A204.1 (cell line): ENCODE data around the gene CMPK2.
A peak's percentile ranks its signal among the peaks of the same experiment; 100 is the strongest.

ENCODE experiments used
- FAIRE-seq: peaks from 2 replicates; lab custom pipeline; 2012; peaks lifted over from hg19 to GRCh38; lab: Jason Lieb, UNC

The CMPK2 gene

DNA sequence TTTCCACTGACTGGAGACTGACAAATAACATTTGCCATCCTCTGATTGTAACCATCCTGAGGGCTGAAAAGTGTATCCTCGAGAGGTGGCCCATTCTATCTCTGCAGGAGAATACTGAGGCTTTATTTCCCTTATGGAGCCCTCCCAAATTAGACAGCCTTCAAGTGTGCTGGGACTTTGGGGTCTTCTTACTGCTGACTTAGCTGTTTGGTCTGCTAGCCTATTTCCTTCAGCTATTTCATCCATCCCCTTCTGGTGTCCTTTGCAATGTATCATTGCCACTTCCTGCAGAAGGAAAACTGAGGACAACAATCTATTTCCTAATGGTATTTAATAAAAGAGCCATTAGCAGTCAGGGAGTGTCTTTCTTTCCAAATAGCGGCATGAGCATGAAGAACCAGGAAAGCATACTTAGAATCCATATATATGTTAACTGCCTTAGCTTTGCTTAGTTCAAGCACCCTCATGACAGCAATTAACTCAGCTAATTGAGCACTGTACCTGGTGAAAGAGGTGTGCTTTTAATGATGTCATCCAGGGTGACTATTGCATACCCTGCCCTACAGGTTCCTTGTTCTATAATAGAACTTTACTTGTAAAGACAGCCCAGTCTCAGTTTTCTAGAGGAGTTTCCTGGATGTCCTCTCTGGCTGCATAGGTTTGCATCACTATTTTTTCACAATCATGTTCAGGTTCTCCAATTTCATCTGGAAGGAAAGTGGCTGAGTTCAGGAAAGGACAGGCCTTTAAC lies 24.0 kb downstream of the CMPK2 start:
- FAIRE-seq = no peak

DNA sequence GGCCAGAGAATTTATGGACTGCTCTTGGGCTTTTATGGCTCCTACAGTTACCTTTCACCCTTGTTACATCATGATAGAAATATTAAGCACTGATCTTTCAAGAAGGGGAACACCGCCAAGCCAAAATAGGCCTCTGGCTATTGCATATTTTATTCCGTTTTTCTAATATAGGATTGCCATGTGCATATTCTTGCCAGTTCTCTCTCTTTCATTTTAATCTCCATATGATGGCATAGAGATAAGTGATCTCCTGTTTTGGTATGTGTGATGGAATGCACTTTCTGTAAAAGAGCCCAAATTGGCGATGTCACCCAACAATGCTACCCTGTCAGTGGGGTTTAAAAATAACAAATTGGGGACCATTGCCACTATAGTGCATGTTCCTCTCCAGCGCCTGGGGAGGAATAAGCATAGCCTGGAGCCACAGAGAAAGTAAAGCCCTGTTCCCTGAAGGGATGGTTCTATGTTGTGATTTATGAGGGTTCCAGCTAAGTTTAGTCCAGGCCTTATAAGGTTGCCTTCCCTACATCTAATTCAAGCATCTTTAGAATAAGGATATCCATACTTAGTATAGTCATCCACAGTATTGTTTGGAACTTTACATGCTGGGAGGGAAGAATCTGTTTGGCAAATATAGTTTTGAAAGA lies 26.9 kb downstream of the CMPK2 start:
- FAIRE-seq = no peak

DNA sequence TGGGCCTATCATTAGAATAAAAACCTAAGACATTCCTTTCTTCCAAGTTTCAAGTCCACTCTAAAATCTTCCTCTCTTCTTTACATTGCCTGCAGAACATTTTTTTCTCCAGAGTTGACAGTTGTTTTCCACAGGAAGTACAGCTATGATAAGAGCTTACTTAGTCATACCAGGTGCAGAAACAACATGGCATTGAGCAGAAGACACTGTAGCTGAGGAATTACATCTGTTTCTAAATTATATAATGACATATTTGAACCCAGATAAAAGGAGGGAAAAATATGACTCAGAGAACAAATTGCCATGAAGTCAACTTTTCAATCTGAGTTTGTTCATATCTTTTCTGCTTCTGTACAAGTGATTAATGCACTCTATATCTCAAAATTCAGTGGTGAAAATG lies 30.2 kb downstream of the CMPK2 start:
- FAIRE-seq = no peak

DNA sequence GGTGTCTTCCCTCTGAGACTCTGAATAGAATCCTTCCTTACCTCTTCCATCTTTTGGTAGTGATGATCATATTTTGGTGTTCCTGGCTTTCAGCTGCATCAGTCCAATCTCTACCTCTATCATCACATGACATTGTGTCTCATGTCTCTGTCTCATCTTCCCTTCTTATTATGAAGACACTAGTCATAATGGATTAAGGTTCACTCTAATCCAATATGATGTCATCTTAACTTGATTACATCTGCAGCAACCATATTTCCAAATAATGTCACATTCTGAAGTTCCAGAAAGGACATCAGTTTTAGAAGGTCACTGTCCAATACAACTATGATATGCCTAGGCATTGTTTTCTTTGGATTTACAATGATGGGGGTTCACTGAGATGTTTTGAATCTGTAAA lies 31.5 kb downstream of the CMPK2 start:
- no peak for FAIRE-seq

DNA sequence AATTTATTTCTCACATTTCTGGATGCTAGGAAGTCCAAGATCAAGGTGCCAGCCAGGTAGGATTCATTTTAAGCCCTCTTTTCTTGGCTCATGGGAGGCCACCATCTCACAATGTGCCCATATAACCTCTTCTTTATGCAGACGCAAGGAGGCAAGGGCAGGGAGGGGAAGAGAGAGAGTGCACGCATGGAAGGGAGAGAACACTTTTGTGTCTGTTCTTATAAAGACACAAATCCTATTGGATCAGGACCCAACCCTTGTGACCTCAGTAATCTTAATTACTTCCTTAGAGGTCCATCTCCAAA lies 32.5 kb downstream of the CMPK2 start:
- FAIRE-seq = no peak

DNA sequence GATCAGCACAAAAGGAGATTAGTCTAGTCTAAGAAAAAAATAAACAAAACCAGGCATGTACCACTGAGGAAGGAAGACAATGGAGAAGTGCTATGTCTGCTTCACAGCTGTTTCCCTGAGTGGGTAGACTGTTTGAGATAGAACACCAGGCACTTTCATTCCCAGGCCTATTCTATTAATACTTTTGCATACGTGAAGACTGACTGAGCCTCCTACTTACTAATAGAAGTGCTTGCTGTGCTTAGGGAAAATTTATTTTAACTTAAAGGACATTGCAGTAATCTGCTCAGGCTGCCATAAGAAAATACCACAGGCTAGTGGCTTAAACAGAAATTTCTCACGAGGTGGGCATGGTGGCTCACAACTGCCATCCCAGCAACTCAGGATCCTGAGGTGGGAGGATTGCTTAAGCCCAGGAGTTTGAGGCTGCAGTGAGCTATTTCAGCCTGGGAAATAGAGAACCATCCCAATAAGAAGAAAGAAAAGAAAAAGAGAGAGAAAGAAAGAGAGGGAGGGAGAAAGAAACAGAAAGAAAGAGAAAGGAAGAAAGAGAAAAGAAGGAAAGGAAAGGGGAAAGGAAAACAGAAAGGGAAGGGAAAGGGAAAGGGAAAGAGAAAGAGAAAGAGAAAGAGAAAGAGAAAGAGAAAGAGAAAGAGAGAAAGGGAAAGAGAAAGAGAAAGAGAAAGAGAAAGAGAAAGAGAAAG lies 33.0 kb downstream of the CMPK2 start:
- FAIRE-seq = no peak

DNA sequence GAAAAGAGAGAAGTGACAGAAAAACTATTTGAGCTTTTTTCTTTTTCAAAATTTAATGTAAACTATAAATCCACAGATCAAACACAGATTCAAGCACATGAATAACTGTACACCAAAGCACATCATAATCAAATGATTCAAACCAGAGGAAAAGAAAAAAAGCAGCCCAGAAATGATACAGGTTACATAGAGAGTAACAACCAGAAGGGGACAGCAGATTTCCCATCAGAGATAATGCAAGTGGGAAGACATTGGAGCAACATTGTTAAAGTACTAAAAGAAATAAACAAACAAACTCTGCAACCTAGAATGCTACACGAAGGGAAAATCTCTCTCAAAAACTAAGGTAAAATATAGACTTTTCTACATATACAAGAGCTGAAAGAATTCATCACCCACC lies 34.5 kb downstream of the CMPK2 start:
- FAIRE-seq = no peak

DNA sequence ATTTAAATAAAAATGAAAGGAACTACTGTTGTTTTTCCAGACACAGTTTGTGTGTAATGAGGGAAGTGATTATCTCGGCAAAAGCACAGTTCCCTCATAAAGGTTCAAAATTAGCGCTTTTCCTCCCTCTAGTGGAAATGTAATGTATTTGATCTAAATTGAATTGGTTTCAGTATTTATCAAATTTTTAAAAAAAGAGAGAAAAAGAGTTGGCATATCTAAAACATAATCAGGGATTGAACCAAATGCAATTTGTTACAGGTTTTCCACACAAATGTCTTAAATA lies 37.5 kb downstream of the CMPK2 start:
- FAIRE-seq = peak; percentile 85

DNA sequence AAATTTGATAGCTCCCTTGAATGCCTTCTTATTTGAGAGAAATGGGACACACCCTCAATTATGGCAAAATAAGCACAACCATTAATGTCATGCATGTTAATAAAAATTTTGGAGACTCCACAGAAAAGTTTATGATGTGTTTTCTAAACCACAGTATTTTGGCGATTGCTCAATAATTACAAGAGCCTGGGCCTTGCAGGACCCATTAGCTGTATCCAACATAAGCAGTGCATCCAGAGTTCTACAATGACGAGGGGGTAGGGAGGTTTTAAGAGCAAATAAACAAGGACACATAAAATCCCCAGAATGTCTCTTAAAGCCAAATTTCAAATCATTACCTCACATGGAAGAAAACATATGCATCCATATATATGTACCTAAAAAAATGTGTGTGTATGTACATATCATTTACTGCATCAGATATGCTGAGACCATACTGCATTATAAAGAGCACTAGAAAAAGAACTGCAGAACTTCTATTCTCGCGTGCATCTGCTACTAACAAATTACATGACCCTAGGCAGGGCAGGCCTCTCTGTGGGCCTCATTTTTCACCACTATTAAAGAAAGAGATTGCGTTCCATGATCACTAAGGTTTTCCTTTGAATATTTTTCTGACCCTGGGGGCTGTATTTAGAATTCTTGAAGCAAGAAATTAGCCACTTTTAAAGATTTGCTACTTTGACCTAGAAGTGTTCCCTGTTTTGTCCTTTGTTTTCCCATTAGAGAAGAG lies 38.0 kb downstream of the CMPK2 start:
- FAIRE-seq = no peak

DNA sequence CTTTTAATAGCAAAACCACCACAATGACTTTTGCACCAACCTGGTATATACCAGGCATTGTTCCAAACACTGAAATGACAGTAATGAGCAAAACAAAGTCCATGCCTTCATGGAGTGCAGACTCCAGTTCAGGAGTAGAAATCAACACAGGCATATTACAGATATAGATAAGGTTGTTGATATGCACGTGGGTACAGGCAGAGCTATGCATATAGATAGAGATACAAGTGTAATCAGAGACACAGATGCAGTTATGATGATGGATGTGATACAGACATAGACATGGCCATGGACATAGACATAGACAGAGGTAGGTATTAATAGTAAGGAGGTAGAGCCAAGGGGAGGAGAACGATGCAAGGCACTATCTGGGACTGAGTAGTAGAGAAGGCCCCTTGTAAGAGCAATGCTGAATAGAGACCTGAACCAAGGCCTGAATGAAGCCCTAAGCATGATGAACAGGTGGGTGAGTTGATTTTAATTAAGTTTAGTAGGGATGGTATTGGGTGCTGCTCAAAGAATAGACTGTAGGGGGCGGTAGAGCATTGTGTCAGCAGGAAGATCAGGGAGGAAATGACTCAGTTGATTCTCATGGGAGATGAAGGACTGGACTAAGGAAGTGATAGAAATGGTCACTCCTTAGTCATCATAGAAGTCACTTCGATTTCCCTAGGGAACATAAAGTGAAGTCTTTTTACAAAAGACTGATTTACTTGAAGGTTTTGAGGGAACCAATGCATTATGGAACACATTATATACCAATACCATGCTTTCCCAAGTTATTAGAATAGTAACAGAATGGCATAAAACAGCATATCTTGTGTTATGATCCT lies 39.4 kb downstream of the CMPK2 start:
- FAIRE-seq = no peak

DNA sequence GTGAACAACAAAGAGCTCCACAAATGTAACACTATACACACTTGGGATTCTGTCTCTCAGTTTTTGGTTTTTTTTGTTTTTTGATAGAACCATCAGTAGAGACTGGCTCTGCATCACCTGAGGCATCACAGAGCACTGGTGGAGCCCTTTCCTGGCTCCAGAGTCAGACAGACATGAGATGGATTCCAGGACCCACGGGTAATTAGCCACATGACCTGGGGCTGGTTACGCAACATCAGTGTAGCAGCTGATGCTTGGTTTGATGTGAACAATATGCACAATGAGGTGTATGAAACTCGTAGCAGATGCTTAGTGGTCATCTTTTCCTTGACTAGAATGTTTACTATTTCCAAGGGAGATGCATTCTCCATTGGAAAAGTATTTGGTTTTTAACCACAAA lies 40.7 kb downstream of the CMPK2 start:
- FAIRE-seq = no peak

DNA sequence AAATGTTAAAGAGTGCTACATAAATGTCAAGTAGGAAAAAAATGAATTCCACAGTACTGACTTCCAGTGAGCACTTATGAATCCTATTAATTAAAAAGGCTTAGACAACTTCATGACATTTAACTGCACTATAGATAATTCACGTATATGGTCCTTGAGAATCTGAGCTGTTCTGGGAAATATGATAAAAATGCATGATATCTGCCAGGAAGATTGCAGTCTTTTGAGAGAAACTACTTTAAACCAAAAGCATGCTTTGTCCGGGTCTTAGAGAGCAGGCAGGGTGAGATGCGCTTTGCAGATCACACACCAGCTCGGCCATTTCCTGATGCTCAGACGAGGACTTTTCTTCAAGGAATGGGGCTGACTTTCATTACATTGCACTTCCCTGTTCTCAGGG lies 42.6 kb downstream of the CMPK2 start:
- FAIRE-seq = no peak

DNA sequence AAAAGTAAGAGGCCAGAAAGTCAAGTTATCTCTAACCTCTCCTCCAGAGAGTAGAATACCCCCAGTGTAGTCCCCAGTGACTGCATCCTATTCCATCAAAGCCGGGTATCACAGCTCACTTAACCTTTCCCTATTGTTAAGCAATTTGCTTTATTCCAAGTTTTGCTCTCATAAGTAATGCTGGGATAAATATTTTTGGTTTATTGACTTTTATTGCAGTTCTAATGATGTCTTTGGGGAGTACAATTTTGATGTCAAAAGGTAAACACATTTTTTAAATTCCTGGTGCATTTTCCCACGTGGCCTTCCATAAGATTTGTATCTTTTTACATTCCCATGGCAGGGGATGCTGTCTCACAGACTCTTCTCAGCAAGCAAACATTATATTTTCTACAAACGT lies 43.3 kb downstream of the CMPK2 start:
- FAIRE-seq = no peak

DNA sequence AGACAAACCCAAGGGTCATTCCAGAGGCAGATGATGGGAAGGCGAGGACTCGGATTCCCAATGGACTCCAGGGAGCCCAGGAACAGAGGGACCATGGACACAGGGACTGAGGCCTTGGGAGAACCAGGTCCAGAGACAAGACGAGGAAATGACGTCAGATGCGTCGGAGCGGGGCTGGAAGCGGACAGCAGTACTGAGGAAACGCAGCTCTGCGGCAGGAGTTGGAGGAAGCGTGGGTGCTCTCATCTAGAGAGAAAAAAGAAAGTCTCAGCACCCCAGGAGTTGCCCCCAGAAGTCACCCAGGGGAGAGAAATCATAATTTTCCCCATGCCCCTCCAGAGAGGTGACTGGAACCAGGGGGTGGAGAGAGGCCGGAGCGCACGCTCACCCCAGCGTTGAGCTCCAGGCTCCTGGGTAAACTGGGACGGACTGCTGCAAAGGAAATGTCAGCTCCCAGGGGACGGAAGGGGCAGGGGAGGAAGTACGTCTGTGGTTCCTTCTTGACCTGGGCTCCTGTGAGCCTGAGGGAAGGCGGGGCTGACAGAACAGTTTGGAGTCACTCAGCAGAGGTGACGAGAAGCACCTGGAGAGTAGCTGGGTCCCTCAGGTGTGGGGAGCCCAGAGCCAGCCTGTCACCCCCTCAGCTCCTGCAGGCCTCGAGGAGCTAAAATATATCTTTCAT lies 44.7 kb downstream of the CMPK2 start:
- no peak for FAIRE-seq

DNA sequence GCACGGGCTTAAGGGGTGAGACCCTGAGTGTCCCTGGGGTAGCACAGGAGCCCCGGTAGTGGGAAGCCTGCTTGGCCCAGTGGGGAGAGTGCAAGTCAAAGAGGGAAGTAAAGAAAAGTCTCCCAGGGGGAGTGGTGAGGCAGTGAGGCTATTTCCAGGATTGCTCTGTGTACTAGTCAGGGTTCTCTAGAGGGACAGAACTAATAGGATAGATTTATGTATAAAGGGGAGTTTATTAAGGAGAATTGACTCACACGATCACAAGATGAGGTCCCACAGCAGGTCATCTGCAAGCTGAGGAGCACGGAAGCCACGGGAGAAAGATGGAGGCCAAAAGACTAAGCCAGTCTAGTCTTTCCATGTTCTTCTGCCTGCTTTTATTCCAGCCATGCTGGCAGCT lies 45.5 kb downstream of the CMPK2 start:
- no peak for FAIRE-seq

DNA sequence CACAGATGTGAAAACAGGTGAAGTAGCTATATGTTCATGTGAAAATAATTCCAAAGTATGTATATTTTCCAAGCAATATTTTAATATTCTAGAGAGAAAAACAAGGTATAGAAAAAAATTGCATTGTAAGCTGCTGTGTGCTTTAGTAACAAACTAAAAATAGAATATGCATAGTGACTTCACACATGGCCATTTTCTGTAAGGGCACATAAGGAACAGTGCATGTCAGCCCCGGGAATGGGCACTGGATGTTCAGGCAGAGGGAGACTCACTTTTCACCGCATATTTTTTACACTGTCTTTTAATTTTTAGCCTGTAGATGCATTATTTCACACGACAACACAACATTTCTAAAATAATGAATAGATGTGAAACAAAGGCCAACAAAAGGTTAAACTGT lies 46.0 kb downstream of the CMPK2 start:
- FAIRE-seq = no peak

DNA sequence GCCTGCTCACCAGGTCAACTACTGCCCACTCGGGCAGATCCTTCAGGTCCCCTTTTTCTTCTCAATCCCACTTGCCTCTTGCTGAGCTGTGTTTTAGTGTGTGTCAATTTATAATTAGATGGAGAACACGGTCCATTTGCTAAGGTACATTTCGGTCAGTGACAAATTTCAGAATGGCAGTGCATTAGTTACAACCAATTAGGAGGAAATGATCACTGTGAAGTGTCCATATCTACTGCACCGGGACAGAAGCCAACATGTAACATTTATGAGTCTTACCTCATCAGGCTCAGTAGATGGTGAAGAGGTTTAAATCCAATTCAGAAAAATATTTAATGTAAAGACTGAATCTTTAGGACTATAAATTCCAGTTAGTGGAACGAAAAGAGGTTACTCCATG lies 47.7 kb downstream of the CMPK2 start:
- FAIRE-seq = no peak

DNA sequence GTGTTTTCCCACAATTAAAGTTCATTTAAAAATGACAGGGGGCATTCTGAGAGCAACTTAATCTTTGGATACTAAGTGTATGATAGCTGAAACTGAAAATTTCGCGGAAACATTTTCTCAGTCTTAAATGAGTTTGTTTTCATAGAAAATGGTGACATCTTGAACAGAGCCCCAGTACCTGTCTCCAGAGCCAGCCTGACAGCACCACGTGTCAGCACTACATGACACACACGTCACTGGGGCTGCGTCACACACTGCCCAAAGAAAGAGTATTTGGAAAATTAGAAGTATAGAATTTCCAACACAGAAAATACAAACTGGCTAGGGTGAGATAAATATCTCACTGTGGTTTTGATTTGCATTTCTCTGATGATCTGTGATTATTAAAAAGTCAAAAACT lies 50.8 kb downstream of the CMPK2 start:
- FAIRE-seq = no peak

DNA sequence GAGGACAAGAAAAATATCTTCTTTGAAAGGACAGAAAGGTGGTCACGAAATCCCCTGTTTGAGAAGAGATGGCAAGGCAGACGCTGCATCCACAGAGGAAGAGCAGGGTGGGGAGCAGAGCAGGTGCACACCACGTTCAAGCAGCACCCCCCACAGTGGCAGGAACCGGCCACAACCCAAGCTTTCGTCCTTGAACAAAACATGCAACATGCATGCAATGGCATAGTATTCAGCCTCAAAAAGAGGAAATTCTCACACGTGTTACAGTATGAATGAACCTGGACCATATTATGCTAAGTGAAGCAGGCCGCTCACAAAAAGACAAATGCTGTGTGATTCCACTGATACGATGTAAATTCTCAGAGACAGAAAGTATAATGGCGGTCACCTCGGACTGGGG lies 51.4 kb downstream of the CMPK2 start:
- no peak for FAIRE-seq

DNA sequence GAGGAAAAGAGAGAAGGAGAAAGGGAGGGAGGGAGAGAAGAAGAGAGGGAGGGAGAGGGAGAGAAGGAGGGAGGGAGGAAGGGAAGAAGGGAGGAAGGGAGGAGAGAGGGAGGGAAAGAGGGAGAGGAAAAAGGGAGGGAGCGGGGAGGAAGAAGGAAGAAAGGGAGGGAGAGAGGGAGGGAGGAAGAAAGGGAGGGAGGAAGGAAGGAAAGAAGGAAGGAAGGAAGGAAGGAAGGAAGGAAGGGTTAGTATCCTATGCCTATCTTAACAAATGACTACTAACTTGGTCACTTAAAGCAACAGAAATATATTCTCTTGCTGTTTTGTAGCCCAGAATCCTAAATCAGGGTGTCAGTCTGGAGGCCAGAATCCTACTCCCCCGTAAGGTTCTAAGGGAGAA lies 52.1 kb downstream of the CMPK2 start:
- no peak for FAIRE-seq

DNA sequence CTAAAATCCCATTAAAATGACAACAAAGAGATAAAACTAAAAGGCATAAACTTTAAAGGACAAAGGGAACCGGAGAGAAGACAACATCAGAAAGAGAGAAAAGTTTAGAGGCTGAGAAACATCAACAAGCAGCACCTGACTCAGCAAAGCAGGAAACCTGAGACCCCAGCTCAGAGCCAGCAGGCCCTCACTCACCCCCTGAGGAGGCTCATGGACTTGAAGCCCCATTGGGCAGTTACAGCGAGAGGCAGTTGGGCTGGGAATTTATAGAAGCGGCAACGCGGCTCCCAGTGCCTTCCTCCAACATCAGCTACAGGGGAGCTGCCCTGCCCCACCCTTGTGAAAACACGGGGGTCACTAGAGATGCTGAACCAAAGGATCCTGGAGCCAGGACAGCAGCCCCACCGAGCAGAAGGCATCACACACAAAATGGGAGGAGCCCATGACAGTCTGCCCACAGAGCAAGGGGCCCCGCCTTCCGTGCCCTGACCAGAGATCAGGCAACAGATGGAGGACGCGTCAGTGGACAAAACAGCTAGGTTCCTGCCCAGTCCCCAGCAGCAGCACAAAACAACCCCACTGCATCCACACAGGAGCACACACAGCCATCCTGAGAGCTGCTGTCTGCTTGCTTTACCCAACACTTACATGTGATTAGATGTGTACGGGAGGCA lies 52.7 kb downstream of the CMPK2 start:
- no peak for FAIRE-seq
